Measurements from ENCODE around the gene COL1A2. TPM values are rescaled to one million over a fixed set of nuclear protein-coding genes. Genes with fewer than 3 reads are reported as not detected.

The COL1A2 gene
- total and polyA plus RNA-seq, 2 of the 13 experiments (the other 11 are each of a cell fraction or from before 2014, with no cell fraction given): not detected

- TF ChIP-seq, protein P1, sequence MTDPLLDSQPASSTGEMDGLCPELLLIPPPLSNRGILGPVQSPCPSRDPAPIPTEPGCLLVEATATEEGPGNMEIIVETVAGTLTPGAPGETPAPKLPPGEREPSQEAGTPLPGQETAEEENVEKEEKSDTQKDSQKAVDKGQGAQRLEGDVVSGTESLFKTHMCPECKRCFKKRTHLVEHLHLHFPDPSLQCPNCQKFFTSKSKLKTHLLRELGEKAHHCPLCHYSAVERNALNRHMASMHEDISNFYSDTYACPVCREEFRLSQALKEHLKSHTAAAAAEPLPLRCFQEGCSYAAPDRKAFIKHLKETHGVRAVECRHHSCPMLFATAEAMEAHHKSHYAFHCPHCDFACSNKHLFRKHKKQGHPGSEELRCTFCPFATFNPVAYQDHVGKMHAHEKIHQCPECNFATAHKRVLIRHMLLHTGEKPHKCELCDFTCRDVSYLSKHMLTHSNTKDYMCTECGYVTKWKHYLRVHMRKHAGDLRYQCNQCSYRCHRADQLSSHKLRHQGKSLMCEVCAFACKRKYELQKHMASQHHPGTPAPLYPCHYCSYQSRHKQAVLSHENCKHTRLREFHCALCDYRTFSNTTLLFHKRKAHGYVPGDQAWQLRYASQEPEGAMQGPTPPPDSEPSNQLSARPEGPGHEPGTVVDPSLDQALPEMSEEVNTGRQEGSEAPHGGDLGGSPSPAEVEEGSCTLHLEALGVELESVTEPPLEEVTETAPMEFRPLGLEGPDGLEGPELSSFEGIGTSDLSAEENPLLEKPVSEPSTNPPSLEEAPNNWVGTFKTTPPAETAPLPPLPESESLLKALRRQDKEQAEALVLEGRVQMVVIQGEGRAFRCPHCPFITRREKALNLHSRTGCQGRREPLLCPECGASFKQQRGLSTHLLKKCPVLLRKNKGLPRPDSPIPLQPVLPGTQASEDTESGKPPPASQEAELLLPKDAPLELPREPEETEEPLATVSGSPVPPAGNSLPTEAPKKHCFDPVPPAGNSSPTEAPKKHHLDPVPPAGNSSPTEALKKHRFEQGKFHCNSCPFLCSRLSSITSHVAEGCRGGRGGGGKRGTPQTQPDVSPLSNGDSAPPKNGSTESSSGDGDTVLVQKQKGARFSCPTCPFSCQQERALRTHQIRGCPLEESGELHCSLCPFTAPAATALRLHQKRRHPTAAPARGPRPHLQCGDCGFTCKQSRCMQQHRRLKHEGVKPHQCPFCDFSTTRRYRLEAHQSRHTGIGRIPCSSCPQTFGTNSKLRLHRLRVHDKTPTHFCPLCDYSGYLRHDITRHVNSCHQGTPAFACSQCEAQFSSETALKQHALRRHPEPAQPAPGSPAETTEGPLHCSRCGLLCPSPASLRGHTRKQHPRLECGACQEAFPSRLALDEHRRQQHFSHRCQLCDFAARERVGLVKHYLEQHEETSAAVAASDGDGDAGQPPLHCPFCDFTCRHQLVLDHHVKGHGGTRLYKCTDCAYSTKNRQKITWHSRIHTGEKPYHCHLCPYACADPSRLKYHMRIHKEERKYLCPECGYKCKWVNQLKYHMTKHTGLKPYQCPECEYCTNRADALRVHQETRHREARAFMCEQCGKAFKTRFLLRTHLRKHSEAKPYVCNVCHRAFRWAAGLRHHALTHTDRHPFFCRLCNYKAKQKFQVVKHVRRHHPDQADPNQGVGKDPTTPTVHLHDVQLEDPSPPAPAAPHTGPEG (CRISPR knock-in tag; IDR thresholded peaks at IDR 0.05): no peak
- TF ChIP-seq RELA (CRISPR knock-in tag; IDR thresholded peaks at IDR 0.05) (no peak), ZMYM3 (CRISPR knock-in tag; IDR thresholded peaks at IDR 0.05) (no peak), THAP11 (CRISPR knock-in tag; IDR thresholded peaks at IDR 0.05) (no peak), NBN (conservative IDR thresholded peaks at IDR 0.05) (no peak), RFXANK (CRISPR knock-in tag; IDR thresholded peaks at IDR 0.05) (no peak), ZNF282 (IDR thresholded peaks at IDR 0.05; ENCODE audit: partially characterized antibody) (no peak)
- TF ChIP-seq, protein P2, sequence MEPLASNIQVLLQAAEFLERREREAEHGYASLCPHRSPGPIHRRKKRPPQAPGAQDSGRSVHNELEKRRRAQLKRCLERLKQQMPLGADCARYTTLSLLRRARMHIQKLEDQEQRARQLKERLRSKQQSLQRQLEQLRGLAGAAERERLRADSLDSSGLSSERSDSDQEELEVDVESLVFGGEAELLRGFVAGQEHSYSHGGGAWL (CRISPR knock-in tag; IDR thresholded peaks at IDR 0.05): no peak
- TF ChIP-seq, protein P3, sequence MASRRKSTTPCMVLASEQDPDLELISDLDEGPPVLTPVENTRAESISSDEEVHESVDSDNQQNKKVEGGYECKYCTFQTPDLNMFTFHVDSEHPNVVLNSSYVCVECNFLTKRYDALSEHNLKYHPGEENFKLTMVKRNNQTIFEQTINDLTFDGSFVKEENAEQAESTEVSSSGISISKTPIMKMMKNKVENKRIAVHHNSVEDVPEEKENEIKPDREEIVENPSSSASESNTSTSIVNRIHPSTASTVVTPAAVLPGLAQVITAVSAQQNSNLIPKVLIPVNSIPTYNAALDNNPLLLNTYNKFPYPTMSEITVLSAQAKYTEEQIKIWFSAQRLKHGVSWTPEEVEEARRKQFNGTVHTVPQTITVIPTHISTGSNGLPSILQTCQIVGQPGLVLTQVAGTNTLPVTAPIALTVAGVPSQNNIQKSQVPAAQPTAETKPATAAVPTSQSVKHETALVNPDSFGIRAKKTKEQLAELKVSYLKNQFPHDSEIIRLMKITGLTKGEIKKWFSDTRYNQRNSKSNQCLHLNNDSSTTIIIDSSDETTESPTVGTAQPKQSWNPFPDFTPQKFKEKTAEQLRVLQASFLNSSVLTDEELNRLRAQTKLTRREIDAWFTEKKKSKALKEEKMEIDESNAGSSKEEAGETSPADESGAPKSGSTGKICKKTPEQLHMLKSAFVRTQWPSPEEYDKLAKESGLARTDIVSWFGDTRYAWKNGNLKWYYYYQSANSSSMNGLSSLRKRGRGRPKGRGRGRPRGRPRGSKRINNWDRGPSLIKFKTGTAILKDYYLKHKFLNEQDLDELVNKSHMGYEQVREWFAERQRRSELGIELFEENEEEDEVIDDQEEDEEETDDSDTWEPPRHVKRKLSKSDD (CRISPR knock-in tag; IDR thresholded peaks at IDR 0.05; ENCODE audit: low read depth): no peak
These were observed 5.3 kb upstream of the COL1A2 start (continued) for GRCh38 chr7:94389381-94389780.
